ENCODE measurements around the gene PCSK4.

PCSK4 gene

DNA sequence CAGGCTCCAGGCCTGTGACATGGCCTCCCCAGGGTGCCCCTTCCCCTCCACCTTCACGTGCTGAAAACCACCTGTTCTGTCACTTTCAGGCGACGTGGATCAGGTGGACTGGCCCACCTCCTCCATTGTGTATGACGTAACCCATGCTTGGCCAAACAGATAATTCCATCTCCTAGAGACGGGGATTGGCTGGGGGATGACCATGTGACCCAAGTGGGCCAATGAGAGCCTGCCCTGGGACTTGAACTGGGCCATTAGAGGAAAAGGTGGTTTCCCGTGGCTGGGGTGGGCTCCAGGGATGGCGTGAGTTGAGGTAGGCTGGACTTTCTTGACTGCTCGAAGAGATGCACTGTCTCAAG, 26.2 kb upstream of the PCSK4 start:
- Histone ChIP-seq H4K8ac (ENCODE audit: low read depth, low read length) (no peak overlapping the region), H2BK5ac (ENCODE audit: low read length) (no peak overlapping the region), H4K91ac (ENCODE audit: low read depth, low read length, poor library complexity) (no peak overlapping the region), H3K9me3 (replicated peaks in 1 of 2; ENCODE audit: control insufficient read depth in 2 of 2, insufficient read depth in 1 of 2, low read depth in 1 of 2, low read length in 2 of 2) (peaks cover 0 to 6% of the 10 kb centered on the region in 2 donors), H3K18ac (ENCODE audit: low read length) (no peak overlapping the region), H3K9ac (ENCODE audit: low read depth, low read length, poor library complexity) (no peak overlapping the region), H2AFZ (ENCODE audit: low read length) (no peak overlapping the region), H3K23ac (ENCODE audit: low read depth, low read length, poor library complexity) (no peak overlapping the region), H3K4me1 (ENCODE audit: control insufficient read depth in 2 of 2, insufficient read depth in 1 of 2, low read depth in 1 of 2, low read length in 2 of 2) (no peaks in the 10 kb centered on the region), H2AK5ac (ENCODE audit: low read depth, low read length) (peak overlapping the region; percentile 68), H3K36me3 (replicated peaks in 1 of 2; ENCODE audit: control insufficient read depth in 2 of 2, insufficient read depth in 2 of 2, low read length in 2 of 2) (no peaks in the 10 kb centered on the region), H2BK15ac (ENCODE audit: low read length) (no peak overlapping the region), H3K27me3 (ENCODE audit: control insufficient read depth in 3 of 3, insufficient read depth in 3 of 3, low read depth in 1 of 3, low read length in 3 of 3) (peaks cover 2 to 65% (median 25%) of the 10 kb centered on the region in 3 experiments), H2BK120ac (ENCODE audit: low read depth, low read length) (peak overlapping the region; percentile 28), H3K4me2 (ENCODE audit: insufficient read depth, low read length, poor library complexity, severe bottlenecking) (no peak overlapping the region), H3K14ac (ENCODE audit: low read length) (no peak overlapping the region), H3K4me3 (ENCODE audit: low read length in 2 of 2) (no peak overlapping the region), H3K4ac (ENCODE audit: low read length) (no peak overlapping the region), H2BK12ac (ENCODE audit: low read length) (no peak overlapping the region), H3K27ac (replicated peaks; ENCODE audit: low read length) (no peak overlapping the region), H3K79me1 (ENCODE audit: low read depth, low read length) (no peaks in the 10 kb centered on the region)
- DNase-seq (ENCODE audit: low spot score): no peak
- no CpG with 5 or more reads among the region's 8 CpGs for WGBS, 2 donors (ENCODE audit: extremely low coverage in 2 of 2, insufficient read length in 2 of 2, insufficient replicate concordance in 1 of 2)

- no peak for DNase-seq (ENCODE audit: low spot score)
- no peak overlapping the region for H4K91ac ChIP-seq (ENCODE audit: low read depth, low read length, poor library complexity)
- H3K79me1 ChIP-seq (ENCODE audit: low read depth, low read length): no peaks in the 10 kb centered on the region
- H3K9me3 ChIP-seq (replicated peaks in 1 of 2; ENCODE audit: control insufficient read depth in 2 of 2, insufficient read depth in 1 of 2, low read depth in 1 of 2, low read length in 2 of 2): peaks cover 0 to 6% of the 10 kb centered on the region in 2 donors
- H2BK120ac ChIP-seq (ENCODE audit: low read depth, low read length): no peak overlapping the region
- H2AK5ac ChIP-seq (ENCODE audit: low read depth, low read length): peak overlapping the region; percentile 57
- peak overlapping the region; percentile 24 for H2BK15ac ChIP-seq (ENCODE audit: low read length)
- no peak overlapping the region for H3K14ac ChIP-seq (ENCODE audit: low read length)
- peak overlapping the region; percentile 60 for H3K9ac ChIP-seq (ENCODE audit: low read depth, low read length, poor library complexity)
- H4K8ac ChIP-seq (ENCODE audit: low read depth, low read length): no peak overlapping the region
- no peak overlapping the region for H2AFZ ChIP-seq (ENCODE audit: low read length)
- H3K4ac ChIP-seq (ENCODE audit: low read length): no peak overlapping the region
- H3K27ac ChIP-seq (replicated peaks; ENCODE audit: low read length): no peak overlapping the region
- no peak overlapping the region for H3K4me3 ChIP-seq (ENCODE audit: low read length in 2 of 2)
- H3K18ac ChIP-seq (ENCODE audit: low read length): no peak overlapping the region
- H3K23ac ChIP-seq (ENCODE audit: low read depth, low read length, poor library complexity): peak overlapping the region; percentile 5
- H3K4me2 ChIP-seq (ENCODE audit: insufficient read depth, low read length, poor library complexity, severe bottlenecking): no peak overlapping the region
- H2BK5ac ChIP-seq (ENCODE audit: low read length): no peak overlapping the region
- peaks cover 0 to 3% of the 10 kb centered on the region in 2 donors for H3K4me1 ChIP-seq (ENCODE audit: control insufficient read depth in 2 of 2, insufficient read depth in 1 of 2, low read depth in 1 of 2, low read length in 2 of 2)
- no peak overlapping the region for H2BK12ac ChIP-seq (ENCODE audit: low read length)
- WGBS, 2 donors (ENCODE audit: extremely low coverage in 2 of 2, insufficient read length in 2 of 2, insufficient replicate concordance in 1 of 2): no CpG with 5 or more reads among the region's 14 CpGs
- peaks cover 2 to 71% (median 25%) of the 10 kb centered on the region in 3 experiments for H3K27me3 ChIP-seq (ENCODE audit: control insufficient read depth in 3 of 3, insufficient read depth in 3 of 3, low read depth in 1 of 3, low read length in 3 of 3)
- H3K36me3 ChIP-seq (replicated peaks in 1 of 2; ENCODE audit: control insufficient read depth in 2 of 2, insufficient read depth in 2 of 2, low read length in 2 of 2): no peaks in the 10 kb centered on the region
Observed at GRCh38 chr19:1514986-1515721, 25.0 kb upstream of the PCSK4 start.

- no peak for DNase-seq (ENCODE audit: low spot score)
- Histone ChIP-seq H3K4me2 (ENCODE audit: insufficient read depth, low read length, poor library complexity, severe bottlenecking) (no peak overlapping the region), H3K4me3 (ENCODE audit: low read length in 2 of 2) (no peak overlapping the region), H3K23ac (ENCODE audit: low read depth, low read length, poor library complexity) (peak overlapping the region; percentile 73), H3K14ac (ENCODE audit: low read length) (no peak overlapping the region), H3K27ac (replicated peaks; ENCODE audit: low read length) (no peak overlapping the region), H2AK5ac (ENCODE audit: low read depth, low read length) (peak overlapping the region; percentile 84), H3K18ac (ENCODE audit: low read length) (peak overlapping the region; percentile 87), H3K4ac (ENCODE audit: low read length) (no peak overlapping the region), H2AFZ (ENCODE audit: low read length) (no peak overlapping the region), H2BK5ac (ENCODE audit: low read length) (no peak overlapping the region), H3K79me1 (ENCODE audit: low read depth, low read length) (no peaks in the 10 kb centered on the region), H3K9me3 (replicated peaks in 1 of 2; ENCODE audit: control insufficient read depth in 2 of 2, insufficient read depth in 1 of 2, low read depth in 1 of 2, low read length in 2 of 2) (peaks cover 0 to 6% of the 10 kb centered on the region in 2 donors), H3K36me3 (replicated peaks in 1 of 2; ENCODE audit: control insufficient read depth in 2 of 2, insufficient read depth in 2 of 2, low read length in 2 of 2) (no peaks in the 10 kb centered on the region), H4K8ac (ENCODE audit: low read depth, low read length) (no peak overlapping the region), H2BK12ac (ENCODE audit: low read length) (peak overlapping the region; percentile 84), H3K27me3 (ENCODE audit: control insufficient read depth in 3 of 3, insufficient read depth in 3 of 3, low read depth in 1 of 3, low read length in 3 of 3) (peaks cover 2 to 71% (median 28%) of the 10 kb centered on the region in 3 experiments), H4K91ac (ENCODE audit: low read depth, low read length, poor library complexity) (no peak overlapping the region), H2BK120ac (ENCODE audit: low read depth, low read length) (no peak overlapping the region), H3K9ac (ENCODE audit: low read depth, low read length, poor library complexity) (no peak overlapping the region), H2BK15ac (ENCODE audit: low read length) (no peak overlapping the region), H3K4me1 (ENCODE audit: control insufficient read depth in 2 of 2, insufficient read depth in 1 of 2, low read depth in 1 of 2, low read length in 2 of 2) (peaks cover 3 to 6% of the 10 kb centered on the region in 2 donors)
- WGBS, 2 donors (ENCODE audit: extremely low coverage in 2 of 2, insufficient read length in 2 of 2, insufficient replicate concordance in 1 of 2): no CpG with 5 or more reads among the region's 10 CpGs
Observed at GRCh38 chr19:1514295-1514661, 24.1 kb upstream of the PCSK4 start.

GRCh38 chr19:1513499-1514294, 23.5 kb upstream of the PCSK4 start:
- no peak overlapping the region for H3K9ac ChIP-seq (ENCODE audit: low read depth, low read length, poor library complexity)
- H3K4me2 ChIP-seq (ENCODE audit: insufficient read depth, low read length, poor library complexity, severe bottlenecking): peak overlapping the region; percentile 73
- H3K36me3 ChIP-seq (replicated peaks in 1 of 2; ENCODE audit: control insufficient read depth in 2 of 2, insufficient read depth in 2 of 2, low read length in 2 of 2): no peaks in the 10 kb centered on the region
- no peak overlapping the region for H4K91ac ChIP-seq (ENCODE audit: low read depth, low read length, poor library complexity)
- no peak overlapping the region for H2BK15ac ChIP-seq (ENCODE audit: low read length)
- H3K79me1 ChIP-seq (ENCODE audit: low read depth, low read length): no peaks in the 10 kb centered on the region
- DNase-seq (ENCODE audit: low spot score): no peak
- peaks cover 0 to 6% of the 10 kb centered on the region in 2 donors for H3K9me3 ChIP-seq (replicated peaks in 1 of 2; ENCODE audit: control insufficient read depth in 2 of 2, insufficient read depth in 1 of 2, low read depth in 1 of 2, low read length in 2 of 2)
- no peak overlapping the region for H2BK120ac ChIP-seq (ENCODE audit: low read depth, low read length)
- H3K4me1 ChIP-seq (ENCODE audit: control insufficient read depth in 2 of 2, insufficient read depth in 1 of 2, low read depth in 1 of 2, low read length in 2 of 2): peaks cover 3 to 7% of the 10 kb centered on the region in 2 donors
- no peak overlapping the region for H4K8ac ChIP-seq (ENCODE audit: low read depth, low read length)
- H3K18ac ChIP-seq (ENCODE audit: low read length): peak overlapping the region; percentile 87
- H3K27me3 ChIP-seq (ENCODE audit: control insufficient read depth in 3 of 3, insufficient read depth in 3 of 3, low read depth in 1 of 3, low read length in 3 of 3): peaks cover 2 to 68% (median 28%) of the 10 kb centered on the region in 3 experiments
- H3K27ac ChIP-seq (replicated peaks; ENCODE audit: low read length): no peak overlapping the region
- H3K23ac ChIP-seq (ENCODE audit: low read depth, low read length, poor library complexity): peak overlapping the region; percentile 73
- no peak overlapping the region for H3K14ac ChIP-seq (ENCODE audit: low read length)
- no peak overlapping the region for H2BK5ac ChIP-seq (ENCODE audit: low read length)
- H2AFZ ChIP-seq (ENCODE audit: low read length): peak overlapping the region; percentile 53
- H3K4me3 ChIP-seq (ENCODE audit: low read length in 2 of 2): no peak overlapping the region
- no peak overlapping the region for H3K4ac ChIP-seq (ENCODE audit: low read length)
- H2AK5ac ChIP-seq (ENCODE audit: low read depth, low read length): peak overlapping the region; percentile 84
- peak overlapping the region; percentile 84 for H2BK12ac ChIP-seq (ENCODE audit: low read length)
- no CpG with 5 or more reads among the region's 52 CpGs for WGBS, 2 donors (ENCODE audit: extremely low coverage in 2 of 2, insufficient read length in 2 of 2, insufficient replicate concordance in 1 of 2)
